IPS DF 6.9 (cell line): Measurements from ENCODE around the gene PDHX.

ENCODE experiments used
- DNase-seq: peaks from one replicate; pipeline ENCODE4 v3.0.0-alpha.2; 2013; ENCODE audit warnings: low read depth, low spot score
- H3K27ac ChIP-seq: one replicate; pipeline ENCODE4 v1.5.1; 2013; ENCODE audit warnings: low read length, control low read depth
- H3K27me3 ChIP-seq: 2 replicates; pipeline ENCODE4 v1.6.1; 2013; ENCODE audit warnings: mild to moderate bottlenecking, low read length; ENCODE audit not compliant: control insufficient read depth, insufficient read depth
- H3K36me3 ChIP-seq: 2 replicates; pipeline ENCODE4 v1.6.1; 2013; ENCODE audit warnings: low read length; ENCODE audit not compliant: control insufficient read depth, insufficient read depth
- H3K4me1 ChIP-seq: 2 replicates; pipeline ENCODE4 v1.6.1; 2013; ENCODE audit warnings: low read length; ENCODE audit not compliant: control insufficient read depth, insufficient read depth
- H3K4me3 ChIP-seq: 2 replicates; pipeline ENCODE4 v1.5.1; 2013; ENCODE audit warnings: mild to moderate bottlenecking, low read length
- H3K9me3 ChIP-seq: 2 replicates; pipeline ENCODE4 v1.6.1; 2013; ENCODE audit warnings: low read length, inconsistent platforms; ENCODE audit not compliant: control insufficient read depth, insufficient read depth
- WGBS: extraction: QIAGEN DNeasy Blood & Tissue Kit; methylation state at CpG from one replicate; pipeline ENCODE4 v1.1.7; 2013; ENCODE audit warnings: mixed read lengths, missing lambda C conversion rate; ENCODE audit not compliant: insufficient read length, insufficient coverage; 5-methylcytosine and 5-hydroxymethylcytosine counted together

The PDHX gene

DNA sequence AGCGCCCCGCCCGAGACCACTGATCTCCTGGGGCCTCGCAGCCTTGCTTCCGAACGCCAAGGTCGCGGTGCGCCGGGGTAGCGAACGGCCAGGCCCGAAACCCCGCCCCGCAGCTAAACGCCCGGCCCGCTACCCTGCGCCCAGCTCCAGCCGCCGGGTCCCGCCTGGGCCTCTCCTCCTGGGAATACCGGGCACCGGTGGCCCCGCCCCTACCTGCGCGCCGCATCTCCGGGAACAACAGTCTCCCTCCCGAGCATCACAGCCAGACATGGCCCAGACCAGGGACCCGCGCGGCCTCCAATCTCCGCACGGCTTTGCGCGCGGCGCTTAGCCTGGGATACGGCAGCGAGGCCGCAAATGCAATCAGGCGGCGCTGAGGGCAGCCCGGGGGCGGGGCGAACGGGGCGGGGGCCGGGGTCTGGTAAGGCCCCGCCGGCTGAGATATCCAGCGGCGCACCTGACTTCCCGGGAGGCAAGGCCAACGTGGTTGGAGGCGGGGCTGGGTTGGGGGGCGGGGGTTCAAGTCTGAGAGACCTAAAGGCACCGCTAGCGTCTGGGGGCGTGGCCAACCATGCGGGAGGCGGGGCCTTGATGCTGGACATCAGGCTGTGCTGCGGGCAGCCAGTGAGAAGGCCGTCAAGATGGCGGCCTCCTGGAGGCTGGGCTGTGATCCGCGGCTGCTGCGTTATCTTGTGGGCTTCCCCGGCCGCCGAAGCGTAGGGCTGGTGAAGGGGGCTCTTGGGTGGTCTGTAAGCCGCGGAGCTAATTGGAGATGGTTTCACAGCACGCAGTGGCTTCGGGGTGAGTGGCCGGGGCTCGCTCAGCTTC, at the start of gene PDHX, which contains the start of gene APIP:
Gene PDHX, plus strand, starts transcription at position 604 of the 828 bp plus-strand sequence. Its CDS starts 38 bp downstream, at position 642.
Gene APIP, minus strand, starts transcription at position 365 of the 828 bp plus-strand sequence. Its CDS starts 95 bp downstream, at position 270.
- no CpG with 5 or more reads among the region's 79 CpGs for WGBS
- Histone ChIP-seq H3K36me3 (no peaks in the 10 kb centered on the region), H3K27ac (peak within 1 kb of the TSS; percentile 96), H3K9me3 (no peaks in the 10 kb centered on the region), H3K4me3 (peak within 1 kb of the TSS; percentile 66), H3K27me3 (no peaks in the 10 kb centered on the region), H3K4me1 (no peaks in the 10 kb centered on the region)
- peak; percentile 95 for DNase-seq

DNA sequence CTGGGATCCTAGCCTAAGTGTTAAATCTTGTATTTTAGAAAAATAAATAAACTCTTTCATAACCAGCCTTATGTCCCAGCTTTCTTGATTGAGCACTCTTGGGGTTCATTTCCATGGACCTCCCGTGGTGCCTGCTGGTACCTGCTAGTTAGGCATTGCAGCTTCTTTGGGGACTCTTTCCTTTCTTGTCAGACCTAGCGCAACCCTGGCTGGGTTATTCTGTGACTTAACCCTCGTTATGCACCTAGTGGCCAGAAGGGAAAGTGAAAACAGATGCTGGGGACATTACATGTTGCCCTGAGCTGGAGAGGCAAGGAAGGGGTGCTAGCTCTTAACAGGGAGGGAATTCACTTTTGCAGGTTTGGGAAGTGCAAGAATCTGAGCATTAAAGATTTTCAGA, 47.0 kb upstream of the PDHX start:
- no peaks in the 10 kb centered on the region for H3K4me1 ChIP-seq
- no peak overlapping the region for H3K4me3 ChIP-seq
- H3K27me3 ChIP-seq, result 0 out of 2 replicates have a peak, but pooled peaks cover 2% of the 10 kb centered on the region
- WGBS, result no CpG with 5 or more reads among the region's 3 CpGs
- peak; percentile 20 for DNase-seq
- no peaks in the 10 kb centered on the region for H3K36me3 ChIP-seq
- no peak overlapping the region for H3K27ac ChIP-seq
- H3K9me3 ChIP-seq, result no peaks in the 10 kb centered on the region

DNA sequence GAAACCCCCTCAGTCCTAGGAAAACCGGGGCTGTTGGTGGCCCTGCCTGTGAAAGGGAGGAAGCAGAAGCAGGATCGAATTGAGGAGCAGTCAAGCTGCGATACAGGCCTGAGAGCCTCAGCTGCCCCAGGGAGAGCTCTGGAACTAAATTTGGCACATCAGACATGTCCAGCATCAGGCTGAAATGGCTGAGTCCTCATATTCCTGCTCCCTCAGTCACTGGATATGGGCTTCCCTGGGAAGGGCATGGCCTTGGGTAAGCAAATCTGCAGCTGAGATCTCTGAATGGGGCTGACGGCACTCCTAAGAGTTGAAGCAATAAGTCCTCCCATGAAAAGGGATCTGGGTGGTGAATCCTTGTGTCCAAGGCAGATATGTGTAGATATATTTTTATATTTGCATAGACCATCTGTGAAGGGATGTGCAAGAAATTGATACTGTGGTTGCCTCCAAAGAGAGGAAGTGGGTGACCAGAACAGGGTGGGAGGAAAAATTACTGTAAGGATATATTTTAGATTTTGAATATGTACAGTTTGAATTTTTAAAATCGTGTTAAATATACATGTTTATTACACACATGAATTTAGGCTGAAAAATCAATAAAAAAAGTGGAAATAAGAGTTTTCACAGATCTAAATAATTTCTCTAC, 45.7 kb upstream of the PDHX start:
- H3K36me3 ChIP-seq, result no peaks in the 10 kb centered on the region
- no peaks in the 10 kb centered on the region for H3K9me3 ChIP-seq
- H3K4me3 ChIP-seq, result no peak overlapping the region
- no peak overlapping the region for H3K27ac ChIP-seq
- no CpG with 5 or more reads among the region's 5 CpGs for WGBS
- 0 out of 2 replicates have a peak, but pooled peaks cover 2% of the 10 kb centered on the region for H3K27me3 ChIP-seq
- no peaks in the 10 kb centered on the region for H3K4me1 ChIP-seq
- DNase-seq, result no peak

DNA sequence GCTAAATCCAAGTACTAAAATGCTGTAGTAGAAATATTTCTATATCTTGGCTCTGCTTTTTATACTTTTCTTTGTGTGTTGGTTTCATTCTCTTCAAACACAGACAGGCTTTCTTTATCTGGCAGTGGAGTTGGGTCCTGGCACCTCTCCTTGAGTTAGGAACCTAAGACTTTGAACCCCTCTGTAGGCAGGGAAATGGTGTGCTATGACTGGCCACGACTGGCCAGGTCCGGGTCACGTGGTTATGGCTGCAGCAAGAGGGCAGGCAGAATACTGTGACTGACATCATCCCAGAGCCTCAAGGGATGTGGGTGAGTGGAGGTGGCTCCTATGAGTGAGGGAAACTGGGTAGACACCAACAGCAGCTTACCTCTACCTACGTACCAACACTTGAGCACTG, 42.2 kb upstream of the PDHX start:
- no peaks in the 10 kb centered on the region for H3K27me3 ChIP-seq
- H3K36me3 ChIP-seq, result no peaks in the 10 kb centered on the region
- H3K27ac ChIP-seq, result no peak overlapping the region
- H3K9me3 ChIP-seq, result no peaks in the 10 kb centered on the region
- no CpG with 5 or more reads among the region's 4 CpGs for WGBS
- H3K4me3 ChIP-seq, result no peak overlapping the region
- H3K4me1 ChIP-seq, result no peaks in the 10 kb centered on the region
- no peak for DNase-seq

DNA sequence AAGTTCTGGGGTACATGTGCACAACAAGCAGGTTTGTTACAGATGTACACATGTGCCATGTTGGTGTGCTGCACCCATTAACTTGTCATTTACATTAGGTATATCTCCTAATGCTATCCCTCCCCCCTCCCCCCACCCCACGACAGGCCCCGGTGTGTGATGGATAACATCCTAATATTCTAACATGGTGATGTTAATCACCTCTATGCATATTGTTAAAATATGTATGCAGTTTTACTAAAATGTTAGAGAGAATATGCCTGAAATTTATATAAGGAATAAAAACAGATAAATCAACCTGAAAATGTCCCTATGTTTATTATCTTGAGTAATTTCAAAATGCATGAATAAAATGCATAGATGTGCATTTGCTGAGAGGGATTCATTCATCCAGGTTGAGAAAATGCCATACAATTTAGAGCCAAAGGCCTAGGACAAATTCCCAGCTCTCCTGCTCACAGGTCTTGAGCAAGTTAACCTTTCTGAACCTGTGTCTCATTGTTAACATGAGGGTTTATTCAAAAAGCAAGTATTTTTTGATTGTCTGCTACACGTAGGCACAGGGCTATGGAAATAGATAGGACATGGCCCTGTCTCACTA, 38.9 kb upstream of the PDHX start:
- Histone ChIP-seq H3K36me3 (no peaks in the 10 kb centered on the region), H3K4me3 (no peak overlapping the region), H3K9me3 (no peaks in the 10 kb centered on the region), H3K27ac (no peak overlapping the region), H3K27me3 (no peaks in the 10 kb centered on the region), H3K4me1 (no peaks in the 10 kb centered on the region)
- no peak for DNase-seq
- WGBS, result no CpG with 5 or more reads among the region's 3 CpGs

DNA sequence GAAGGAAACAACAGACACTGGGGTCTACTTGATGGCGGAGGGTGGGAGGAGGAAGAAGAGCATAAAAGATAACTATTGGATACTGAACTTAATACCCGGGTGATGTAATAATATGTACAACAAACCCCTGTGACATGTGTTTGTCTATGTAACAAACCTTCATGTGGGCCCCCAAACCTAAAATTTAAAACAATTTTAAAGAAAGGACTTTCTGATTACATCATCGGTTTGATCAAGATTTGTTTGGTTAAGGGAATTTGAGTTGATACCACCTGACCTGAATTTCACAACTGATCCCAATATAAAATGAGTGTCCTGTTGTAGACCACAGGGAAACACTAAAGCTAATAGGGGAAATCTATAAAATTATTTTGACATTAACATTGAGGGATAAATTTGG, 34.5 kb upstream of the PDHX start:
- no peaks in the 10 kb centered on the region for H3K9me3 ChIP-seq
- DNase-seq, result no peak
- no peak overlapping the region for H3K4me3 ChIP-seq
- no CpG with 5 or more reads among the region's 3 CpGs for WGBS
- no peaks in the 10 kb centered on the region for H3K27me3 ChIP-seq
- no peaks in the 10 kb centered on the region for H3K4me1 ChIP-seq
- H3K27ac ChIP-seq, result no peak overlapping the region
- H3K36me3 ChIP-seq, result no peaks in the 10 kb centered on the region; the same call in 1 of the 2 replicates

DNA sequence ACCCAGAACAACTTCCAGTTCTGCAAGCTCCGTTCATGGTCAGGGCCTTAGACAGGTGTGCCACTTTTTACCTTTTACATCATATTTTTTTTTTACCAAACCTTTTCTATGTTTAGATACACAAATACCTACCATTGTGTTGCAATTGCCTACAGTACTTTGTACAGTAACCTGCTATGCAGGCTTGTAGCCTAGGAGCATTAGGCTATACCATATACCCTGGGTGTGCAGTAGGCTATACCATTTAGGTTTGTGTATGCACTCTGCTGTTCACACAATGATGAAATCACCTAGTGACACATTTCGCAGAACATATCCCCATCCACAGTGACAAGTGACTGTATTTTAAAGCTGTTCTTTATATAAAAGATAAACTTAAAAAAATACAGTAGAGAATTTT, 29.8 kb upstream of the PDHX start:
- H3K27ac ChIP-seq, result no peak overlapping the region
- no peaks in the 10 kb centered on the region; the same call in 1 of the 2 replicates for H3K36me3 ChIP-seq
- H3K27me3 ChIP-seq, result no peaks in the 10 kb centered on the region
- DNase-seq, result no peak
- no peaks in the 10 kb centered on the region for H3K4me1 ChIP-seq
- H3K9me3 ChIP-seq, result no peaks in the 10 kb centered on the region
- no peak overlapping the region for H3K4me3 ChIP-seq
- no CpG with 5 or more reads among the region's 2 CpGs for WGBS

DNA sequence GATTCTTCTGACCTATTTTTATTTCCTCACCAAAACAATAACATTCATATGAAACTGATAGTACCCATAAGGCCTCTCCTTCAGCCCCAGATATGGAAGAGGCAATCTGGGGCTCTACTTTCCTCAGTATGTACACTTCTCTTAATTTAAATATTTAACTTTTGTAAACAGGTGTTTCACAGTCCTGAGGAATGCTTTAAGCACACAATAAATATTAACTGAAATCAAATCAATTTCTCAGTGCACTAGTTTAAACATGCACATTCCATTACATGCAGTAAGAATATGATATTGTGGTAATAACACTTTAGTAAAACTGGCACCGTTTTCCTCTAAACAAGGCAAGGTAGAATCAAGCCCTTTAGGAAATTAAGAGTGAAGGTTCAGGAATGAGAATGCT, 29.2 kb upstream of the PDHX start:
- no peak overlapping the region for H3K27ac ChIP-seq
- no peak overlapping the region for H3K4me3 ChIP-seq
- WGBS, result no CpG with 5 or more reads among the region's 1 CpG
- no peaks in the 10 kb centered on the region; the same call in 1 of the 2 replicates for H3K36me3 ChIP-seq
- H3K27me3 ChIP-seq, result no peaks in the 10 kb centered on the region
- H3K9me3 ChIP-seq, result no peaks in the 10 kb centered on the region
- DNase-seq, result no peak
- no peaks in the 10 kb centered on the region for H3K4me1 ChIP-seq

DNA sequence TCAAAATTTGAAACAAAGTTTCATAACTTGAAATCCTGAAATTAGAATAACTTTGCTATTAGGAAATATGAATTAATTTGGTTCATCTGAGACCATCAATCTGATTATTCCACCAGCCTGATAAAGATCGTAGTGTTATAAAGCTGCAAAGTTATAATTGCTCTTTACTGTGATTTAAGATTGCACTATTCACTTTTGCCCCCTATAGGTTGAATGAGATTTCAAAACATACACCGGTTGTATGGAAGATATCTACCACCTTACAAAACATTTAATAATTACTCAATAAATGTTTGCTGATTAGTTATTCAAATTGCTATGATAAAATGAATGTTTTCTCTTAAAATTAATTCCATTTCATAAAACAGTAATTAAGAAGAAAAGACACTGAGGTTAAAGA, 26.3 kb upstream of the PDHX start:
- Histone ChIP-seq H3K36me3 (no peaks in the 10 kb centered on the region; the same call in 1 of the 2 replicates), H3K27ac (no peak overlapping the region), H3K4me1 (no peaks in the 10 kb centered on the region), H3K9me3 (no peaks in the 10 kb centered on the region), H3K4me3 (no peak overlapping the region), H3K27me3 (no peaks in the 10 kb centered on the region)
- no peak for DNase-seq
- no CpG with 5 or more reads among the region's 2 CpGs for WGBS

DNA sequence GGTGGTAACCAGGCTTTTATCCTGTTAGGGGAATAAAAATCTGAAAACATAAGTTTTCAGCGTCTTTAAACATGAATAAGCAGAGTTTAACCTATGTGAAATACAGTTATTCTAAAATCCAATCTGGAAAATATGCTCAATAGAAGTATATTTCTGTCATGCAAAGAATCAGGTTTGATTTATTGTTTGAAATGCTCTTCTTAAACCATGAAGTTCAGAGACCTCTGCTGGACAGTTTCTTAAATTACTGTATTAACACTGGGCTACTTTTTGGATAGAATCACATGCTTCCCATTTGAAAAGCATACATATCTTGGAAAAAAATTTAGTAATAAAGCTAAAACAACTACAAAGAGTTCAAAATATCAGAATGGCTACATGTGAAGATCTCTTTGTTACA, 25.6 kb upstream of the PDHX start:
- Histone ChIP-seq H3K27me3 (no peaks in the 10 kb centered on the region), H3K36me3 (no peaks in the 10 kb centered on the region; the same call in 1 of the 2 replicates), H3K4me1 (no peaks in the 10 kb centered on the region), H3K27ac (no peak overlapping the region), H3K4me3 (no peak overlapping the region), H3K9me3 (no peaks in the 10 kb centered on the region)
- WGBS, result no CpG with 5 or more reads among the region's 1 CpG
- DNase-seq, result no peak
